ENCODE measurements around the gene MUC6. TPM values are rescaled to one million over a fixed set of nuclear protein-coding genes. Genes with fewer than 3 reads are reported as not detected.

Gene MUC6
- total and polyA plus RNA-seq, 2 of the 8 experiments (the other 6 are each of a cell fraction or from before 2014, with no cell fraction given): not detected

DNA sequence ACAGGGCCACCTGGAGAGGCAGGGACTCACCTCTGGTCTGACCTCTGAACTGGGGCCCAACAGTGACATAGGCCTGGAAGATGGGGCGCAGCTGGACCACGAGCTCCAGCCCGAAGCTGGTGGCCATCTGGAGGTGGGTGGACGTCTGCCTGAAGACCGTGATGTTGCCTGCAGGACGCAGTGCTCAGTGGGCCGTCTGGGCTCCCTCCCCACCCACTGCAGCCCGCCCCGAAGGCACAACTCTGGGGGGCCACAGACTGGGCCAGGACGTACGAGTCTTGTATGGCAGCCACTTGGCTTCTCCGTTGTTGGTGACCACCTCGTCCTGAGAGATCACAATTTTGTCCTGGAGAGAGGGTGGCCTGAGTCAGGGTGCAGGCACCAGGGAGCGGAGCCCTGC is 7.9 kb downstream of the MUC6 start:
- no peaks in the 10 kb centered on the region for H3K4me1 ChIP-seq (replicated peaks in 1 of 4; ENCODE audit: control insufficient read depth in 3 of 4, insufficient read depth in 4 of 4, low read length in 3 of 4)
- no peak overlapping the region for H3K27ac ChIP-seq (ENCODE audit: low read depth, low read length)
- H4K8ac ChIP-seq (ENCODE audit: extremely low read depth, insufficient read depth, low read length): no peak overlapping the region
- H2BK20ac ChIP-seq (ENCODE audit: low read length): no peak overlapping the region
- H3K4ac ChIP-seq (replicated peaks; ENCODE audit: insufficient read length, low read depth, low read length): no peak overlapping the region
- H3K18ac ChIP-seq (ENCODE audit: extremely low read depth, low read length): no peak overlapping the region
- no peak overlapping the region for H2BK15ac ChIP-seq (ENCODE audit: low read length)
- H3K79me2 ChIP-seq (ENCODE audit: control insufficient read depth in 1 of 2, insufficient read depth in 2 of 2, low read length in 2 of 2): no peaks in the 10 kb centered on the region
- peaks cover 7% of the 10 kb centered on the region for H3K23me2 ChIP-seq (ENCODE audit: low read depth, low read length)
- H2BK5ac ChIP-seq (ENCODE audit: low read depth, low read length): no peak overlapping the region
- CTCF ChIA-PET (ENCODE audit: partially characterized antibody): interaction anchor here (0.9 to 1.3 kb wide), 3 partner anchors 139 to 805 kb away, joined by 3 read pairs; no protein-coding TSS in a partner anchor
- no peak overlapping the region for H4K5ac ChIP-seq (ENCODE audit: insufficient read length, low read depth, low read length)
- H3K9me3 ChIP-seq (ENCODE audit: insufficient read depth in 2 of 2, low read depth in 1 of 2, low read length in 1 of 2): no peaks in the 10 kb centered on the region
- no peaks in the 10 kb centered on the region for H3K36me3 ChIP-seq (ENCODE audit: control insufficient read depth in 2 of 4, insufficient read depth in 4 of 4, low read length in 3 of 4)
- H2BK12ac ChIP-seq (ENCODE audit: low read depth, low read length): no peak overlapping the region
- TF ChIP-seq SP4 (IDR thresholded peaks at IDR 0.05; ENCODE audit: low read length) (no peak), PHF8 (conservative IDR thresholded peaks at IDR 0.05; ENCODE audit: low read depth, low read length) (no peak), RBBP5 (IDR thresholded peaks at IDR 0.05; ENCODE audit: borderline replicate concordance, low read depth, low read length) (no peak), EZH2 (IDR thresholded peaks at IDR 0.05; ENCODE audit: low read depth, low read length, severe bottlenecking) (no peak)
- TF ChIP-seq, protein P1, sequence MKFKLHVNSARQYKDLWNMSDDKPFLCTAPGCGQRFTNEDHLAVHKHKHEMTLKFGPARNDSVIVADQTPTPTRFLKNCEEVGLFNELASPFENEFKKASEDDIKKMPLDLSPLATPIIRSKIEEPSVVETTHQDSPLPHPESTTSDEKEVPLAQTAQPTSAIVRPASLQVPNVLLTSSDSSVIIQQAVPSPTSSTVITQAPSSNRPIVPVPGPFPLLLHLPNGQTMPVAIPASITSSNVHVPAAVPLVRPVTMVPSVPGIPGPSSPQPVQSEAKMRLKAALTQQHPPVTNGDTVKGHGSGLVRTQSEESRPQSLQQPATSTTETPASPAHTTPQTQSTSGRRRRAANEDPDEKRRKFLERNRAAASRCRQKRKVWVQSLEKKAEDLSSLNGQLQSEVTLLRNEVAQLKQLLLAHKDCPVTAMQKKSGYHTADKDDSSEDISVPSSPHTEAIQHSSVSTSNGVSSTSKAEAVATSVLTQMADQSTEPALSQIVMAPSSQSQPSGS (IDR thresholded peaks at IDR 0.05; ENCODE audit: low read length): no peak
- no peaks in the 10 kb centered on the region for H3K27me3 ChIP-seq (replicated peaks in 1 of 4; ENCODE audit: control insufficient read depth in 3 of 4, extremely low read depth in 1 of 4, insufficient read depth in 3 of 4, low read length in 3 of 4)
- H4K91ac ChIP-seq (replicated peaks; ENCODE audit: insufficient read length, low read length): peak overlapping the region; percentile 54
- WGBS, 2 experiments (ENCODE audit: extremely low coverage in 1 of 2, insufficient coverage in 1 of 2, insufficient read length in 1 of 2, insufficient replicate concordance in 2 of 2, low coverage in 1 of 2, low lambda C conversion rate in 2 of 2, missing lambda C conversion rate in 1 of 2): 93% methylated on average over 10 of the region's 14 CpGs; no CpG with 5 or more reads in 1 of the 2 experiments
- H4K20me1 ChIP-seq (replicated peaks in 1 of 2; ENCODE audit: control insufficient read depth in 1 of 2, insufficient read depth in 2 of 2, low read length in 2 of 2): peaks cover 0 to 7% of the 10 kb centered on the region in 2 experiments
- POLR2A ChIA-PET (ENCODE audit: partially characterized antibody): interaction anchor here (0.9 to 2.5 kb wide), 2 partner anchors 13 to 14 kb away, joined by 3 to 12 read pairs; no protein-coding TSS in a partner anchor
- DNase-seq (ENCODE audit: low read depth in 1 of 2, low spot score in 2 of 2) (no peak), FAIRE-seq (no peak)
- no peak overlapping the region for H2BK120ac ChIP-seq (replicated peaks; ENCODE audit: low read depth, low read length)
- no peak overlapping the region for H3K14ac ChIP-seq (ENCODE audit: insufficient read length)
- no peak overlapping the region for H3K56ac ChIP-seq (replicated peaks; ENCODE audit: insufficient read length, low read depth, low read length)
- H2AFZ ChIP-seq (ENCODE audit: low read length): no peak overlapping the region
- no peak overlapping the region for H3K4me3 ChIP-seq (ENCODE audit: extremely low read depth in 1 of 4, insufficient read depth in 2 of 4, low read depth in 3 of 4, low read length in 4 of 4)
- no peak overlapping the region for H3K4me2 ChIP-seq (ENCODE audit: insufficient read depth in 1 of 2, low read depth in 2 of 2, low read length in 2 of 2)
- H2AK5ac ChIP-seq (ENCODE audit: low read depth, low read length): no peak overlapping the region
- no peak overlapping the region for H3K23ac ChIP-seq (ENCODE audit: insufficient read length)
- peaks cover 4% of the 10 kb centered on the region; the same call in 1 of the 2 replicates for H3K79me1 ChIP-seq (ENCODE audit: low read depth, low read length)
- H3K9ac ChIP-seq (replicated peaks in 1 of 4; ENCODE audit: extremely low read depth in 1 of 4, low read depth in 3 of 4, low read length in 3 of 4): no peak overlapping the region

Data from H1 (cell line).